Fibroblast of pulmonary artery (primary cell): ENCODE results near the gene OR10K2.

Source experiments
- DNase-seq: peaks from one replicate; pipeline ENCODE4 v3.0.0-alpha.2; 2010; ENCODE audit warnings: low read depth
- H3K4me3 ChIP-seq: replicated peaks from 2 replicates; pipeline ENCODE4 v1.5.1; 2011; ENCODE audit warnings: low read depth, mild to moderate bottlenecking, control low read depth, low read length, moderate library complexity
- CTCF ChIP-seq: IDR thresholded peaks from 2 replicates; pipeline ENCODE4 v1.5.1; 2011; ENCODE audit warnings: mild to moderate bottlenecking, control low read depth, low read length, inconsistent platforms; ENCODE audit errors: missing control alignments

The OR10K2 gene

GRCh38 chr1:158426137-158426536 is at the start of gene OR10K2:
TSS of gene OR10K2 (minus strand) at chr1:158426237. CDS start at chr1:158420866, 5,371 bp downstream.
- no peak for TF ChIP-seq CTCF

GRCh38 chr1:158471920-158472319 is 45.9 kb upstream of the OR10K2 start, which contains the start of gene OR10R2:
TSS of gene OR10R2 (plus strand) at chr1:158472220. CDS start at chr1:158472326, 106 bp downstream.
- DNase-seq = no peak
- no peak for TF ChIP-seq CTCF
- no peak within 1 kb of the TSS for H3K4me3 ChIP-seq

More at GRCh38 chr1:158426137-158426536, at the start of gene OR10K2:
- H3K4me3 ChIP-seq = no peak within 1 kb of the TSS
- no peak for DNase-seq

- no peak within 1 kb of the TSS for H3K4me3 ChIP-seq
- DNase-seq = no peak
- TF ChIP-seq CTCF = no peak
Measured at GRCh38 chr1:158461534-158461933, 35.5 kb upstream of the OR10K2 start, which contains the start of gene OR10K1. TSS of gene OR10K1 (plus strand) at chr1:158461834. CDS start at chr1:158465562, 3,728 bp downstream.

- no peak for TF ChIP-seq CTCF
- DNase-seq = no peak
- no peak overlapping the region for H3K4me3 ChIP-seq
Measured at GRCh38 chr1:158458263-158458662, 32.2 kb upstream of the OR10K2 start.

GRCh38 chr1:158457246-158457645 is 31.2 kb upstream of the OR10K2 start:
- no peak for TF ChIP-seq CTCF
- no peak overlapping the region for H3K4me3 ChIP-seq
- no peak for DNase-seq

- DNase-seq = no peak
- no peak for TF ChIP-seq CTCF
Measured at GRCh38 chr1:158454537-158454936, 28.5 kb upstream of the OR10K2 start.

GRCh38 chr1:158445376-158445775 is 19.3 kb upstream of the OR10K2 start:
- DNase-seq = no peak
- TF ChIP-seq CTCF = no peak
- no peak overlapping the region for H3K4me3 ChIP-seq

More at GRCh38 chr1:158454537-158454936, 28.5 kb upstream of the OR10K2 start:
- no peak overlapping the region for H3K4me3 ChIP-seq
